Ishikawa (cell line): Measurements from ENCODE around the gene ZNF592.

Experiments
- CEBPB ChIP-seq: IDR thresholded peaks from 2 replicates; pipeline ENCODE4 v1.6.1; 2012
- CREB1 ChIP-seq: IDR thresholded peaks from 2 replicates; pipeline ENCODE4 v1.6.1; 2012; ENCODE audit warnings: low read depth
- EGR1 ChIP-seq: IDR thresholded peaks from 2 replicates; pipeline ENCODE4 v1.6.1; 2012
- EP300 ChIP-seq: IDR thresholded peaks from 2 replicates; pipeline ENCODE4 v1.6.1; 2012; ENCODE audit warnings: borderline replicate concordance
- FOXM1 ChIP-seq: IDR thresholded peaks from 2 replicates; pipeline ENCODE4 v1.6.1; 2012; ENCODE audit warnings: low read depth, borderline replicate concordance
- NFIC ChIP-seq: IDR thresholded peaks from 2 replicates; pipeline ENCODE4 v1.6.1; 2012
- RAD21 ChIP-seq: IDR thresholded peaks from 2 replicates; pipeline ENCODE4 v1.6.1; 2012; ENCODE audit warnings: low read depth
- TAF1 ChIP-seq: IDR thresholded peaks from 2 replicates; pipeline ENCODE4 v1.6.1; 2012; ENCODE audit warnings: low read depth, mild to moderate bottlenecking
- TCF12 ChIP-seq: IDR thresholded peaks from 2 replicates; pipeline ENCODE4 v1.6.1; 2012; ENCODE audit warnings: low read depth
- TEAD4 ChIP-seq: IDR thresholded peaks from 2 replicates; pipeline ENCODE4 v1.6.1; 2012
- YY1 ChIP-seq: IDR thresholded peaks from 2 replicates; pipeline ENCODE4 v1.6.1; 2012; ENCODE audit warnings: low read depth
- ZBTB7A ChIP-seq: IDR thresholded peaks from 2 replicates; pipeline ENCODE4 v1.6.1; 2012; ENCODE audit warnings: low read depth
- TF ChIP-seq, protein P1 (sequence below): IDR thresholded peaks from 2 replicates; pipeline ENCODE4 v1.6.1; 2012; ENCODE audit warnings: low read depth, mild to moderate bottlenecking
- TF ChIP-seq, protein P2 (sequence below): IDR thresholded peaks from 2 replicates; pipeline ENCODE4 v1.6.1; 2012
- TF ChIP-seq, protein P3 (sequence below): IDR thresholded peaks from 2 replicates; pipeline ENCODE4 v1.6.1; 2012

Gene ZNF592

DNA sequence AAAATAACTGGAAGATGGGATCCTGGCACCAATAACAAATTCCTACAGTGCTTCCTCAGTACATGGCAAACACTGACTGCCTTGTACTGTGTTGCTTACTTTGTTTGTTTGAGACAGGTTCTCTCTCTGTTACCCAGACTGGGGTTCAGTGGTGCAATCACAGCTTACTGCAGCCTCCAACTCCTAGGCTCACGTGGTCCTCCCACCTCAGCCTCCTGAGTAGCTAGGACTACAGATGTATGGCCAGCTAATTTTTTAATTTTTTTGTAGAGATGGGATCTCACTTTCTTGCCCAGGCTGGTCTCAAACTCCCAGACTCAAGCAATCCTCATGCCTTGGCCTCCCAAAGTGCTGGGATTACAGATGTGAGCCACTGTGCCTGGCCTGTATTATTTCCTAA, 65.0 kb downstream of the ZNF592 start:
- TF ChIP-seq FOXM1 (no peak), ZBTB7A (no peak), EGR1 (no peak), YY1 (no peak), TAF1 (no peak), RAD21 (no peak), EP300 (no peak), CREB1 (no peak), TCF12 (no peak), CEBPB (no peak)
- TF ChIP-seq, protein P1, sequence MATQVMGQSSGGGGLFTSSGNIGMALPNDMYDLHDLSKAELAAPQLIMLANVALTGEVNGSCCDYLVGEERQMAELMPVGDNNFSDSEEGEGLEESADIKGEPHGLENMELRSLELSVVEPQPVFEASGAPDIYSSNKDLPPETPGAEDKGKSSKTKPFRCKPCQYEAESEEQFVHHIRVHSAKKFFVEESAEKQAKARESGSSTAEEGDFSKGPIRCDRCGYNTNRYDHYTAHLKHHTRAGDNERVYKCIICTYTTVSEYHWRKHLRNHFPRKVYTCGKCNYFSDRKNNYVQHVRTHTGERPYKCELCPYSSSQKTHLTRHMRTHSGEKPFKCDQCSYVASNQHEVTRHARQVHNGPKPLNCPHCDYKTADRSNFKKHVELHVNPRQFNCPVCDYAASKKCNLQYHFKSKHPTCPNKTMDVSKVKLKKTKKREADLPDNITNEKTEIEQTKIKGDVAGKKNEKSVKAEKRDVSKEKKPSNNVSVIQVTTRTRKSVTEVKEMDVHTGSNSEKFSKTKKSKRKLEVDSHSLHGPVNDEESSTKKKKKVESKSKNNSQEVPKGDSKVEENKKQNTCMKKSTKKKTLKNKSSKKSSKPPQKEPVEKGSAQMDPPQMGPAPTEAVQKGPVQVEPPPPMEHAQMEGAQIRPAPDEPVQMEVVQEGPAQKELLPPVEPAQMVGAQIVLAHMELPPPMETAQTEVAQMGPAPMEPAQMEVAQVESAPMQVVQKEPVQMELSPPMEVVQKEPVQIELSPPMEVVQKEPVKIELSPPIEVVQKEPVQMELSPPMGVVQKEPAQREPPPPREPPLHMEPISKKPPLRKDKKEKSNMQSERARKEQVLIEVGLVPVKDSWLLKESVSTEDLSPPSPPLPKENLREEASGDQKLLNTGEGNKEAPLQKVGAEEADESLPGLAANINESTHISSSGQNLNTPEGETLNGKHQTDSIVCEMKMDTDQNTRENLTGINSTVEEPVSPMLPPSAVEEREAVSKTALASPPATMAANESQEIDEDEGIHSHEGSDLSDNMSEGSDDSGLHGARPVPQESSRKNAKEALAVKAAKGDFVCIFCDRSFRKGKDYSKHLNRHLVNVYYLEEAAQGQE: no peak
- TF ChIP-seq, protein P2, sequence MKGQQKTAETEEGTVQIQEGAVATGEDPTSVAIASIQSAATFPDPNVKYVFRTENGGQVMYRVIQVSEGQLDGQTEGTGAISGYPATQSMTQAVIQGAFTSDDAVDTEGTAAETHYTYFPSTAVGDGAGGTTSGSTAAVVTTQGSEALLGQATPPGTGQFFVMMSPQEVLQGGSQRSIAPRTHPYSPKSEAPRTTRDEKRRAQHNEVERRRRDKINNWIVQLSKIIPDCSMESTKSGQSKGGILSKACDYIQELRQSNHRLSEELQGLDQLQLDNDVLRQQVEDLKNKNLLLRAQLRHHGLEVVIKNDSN: no peak

DNA sequence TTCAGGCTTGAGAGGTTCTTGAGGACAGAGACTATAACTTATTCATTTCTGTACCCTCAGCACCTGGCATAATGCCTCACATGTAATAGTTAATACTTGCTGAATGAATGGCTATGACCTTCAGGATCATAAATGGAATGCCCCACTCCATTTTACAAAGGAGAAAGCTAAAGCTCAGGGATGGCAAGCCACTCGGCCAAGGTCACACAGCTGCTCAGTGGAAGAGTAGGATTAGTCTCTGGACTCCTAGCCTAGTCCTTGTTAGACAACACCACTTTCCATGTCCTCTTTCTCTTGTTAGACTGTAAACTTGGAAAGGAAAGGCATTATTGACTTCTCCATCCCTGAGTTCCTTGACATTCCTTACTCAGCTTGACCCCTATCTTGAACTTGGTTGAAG, 65.5 kb downstream of the ZNF592 start:
- TF ChIP-seq CREB1: no peak

DNA sequence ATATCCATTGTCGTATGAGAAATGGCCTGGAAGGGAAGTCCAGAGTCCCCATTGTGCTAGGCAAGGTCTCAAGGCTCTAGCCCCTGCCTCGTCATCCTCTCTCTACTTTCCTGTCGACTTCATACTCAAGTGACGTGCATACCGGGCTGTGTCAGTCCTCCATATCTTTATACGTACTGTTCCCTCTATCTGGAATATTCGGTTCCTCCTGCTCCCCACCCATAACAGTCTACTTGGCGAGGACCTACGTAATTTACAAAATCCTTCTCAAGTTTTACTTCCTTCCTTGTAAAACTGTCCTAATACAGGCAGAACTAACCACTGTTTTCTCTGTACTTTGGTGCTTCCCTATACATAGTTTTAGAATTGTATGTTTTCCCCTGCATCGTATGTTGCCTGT, 66.5 kb downstream of the ZNF592 start:
- TF ChIP-seq EP300: no peak
- TF ChIP-seq, protein P3, sequence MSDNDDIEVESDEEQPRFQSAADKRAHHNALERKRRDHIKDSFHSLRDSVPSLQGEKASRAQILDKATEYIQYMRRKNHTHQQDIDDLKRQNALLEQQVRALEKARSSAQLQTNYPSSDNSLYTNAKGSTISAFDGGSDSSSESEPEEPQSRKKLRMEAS: no peak

DNA sequence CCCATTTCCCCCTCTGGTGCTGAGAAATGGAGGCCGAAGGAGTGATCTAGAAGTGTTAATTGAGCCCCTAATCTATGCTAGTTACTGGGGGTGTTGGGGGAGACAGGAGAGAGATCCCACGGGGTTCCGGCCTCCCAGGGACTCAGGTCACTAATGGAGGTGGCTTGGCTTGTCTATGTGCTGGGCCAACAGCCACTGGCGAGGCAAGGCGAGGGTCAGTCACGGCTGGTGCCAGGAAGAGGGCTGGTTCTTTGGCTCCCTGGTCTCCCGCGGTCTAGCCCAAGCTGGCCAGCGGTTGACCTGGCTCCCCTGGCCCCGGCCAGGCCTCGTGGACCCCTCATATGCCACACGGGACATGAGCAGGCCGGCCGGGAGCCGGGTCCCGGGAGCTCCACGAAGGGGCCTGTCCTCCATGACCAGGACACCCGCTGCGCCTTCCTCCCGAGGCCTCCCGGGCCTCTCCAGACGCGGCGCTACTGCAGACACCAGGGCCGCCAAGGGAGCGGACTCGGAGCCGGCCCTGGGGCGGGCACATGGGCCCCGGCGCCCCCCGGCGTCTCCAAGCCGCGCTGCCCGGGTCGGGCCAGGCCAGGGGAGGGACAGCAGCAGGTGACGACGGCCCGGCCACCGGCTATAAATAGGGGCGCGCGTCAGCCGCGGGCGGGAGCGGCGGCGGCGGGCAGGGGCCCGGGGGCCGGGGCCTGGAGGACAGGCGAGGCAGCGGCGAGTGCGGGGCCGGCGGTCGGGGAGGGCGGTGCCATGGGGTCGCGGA, 68.5 kb downstream of the ZNF592 start, which contains the start of gene ALPK3:
Gene ALPK3 (plus strand): TSS at position 663 of the 772 bp plus-strand sequence. CDS start 97 bp downstream, at position 760.
- TF ChIP-seq RAD21 (no peak), FOXM1 (no peak), TCF12 (no peak), NFIC (no peak), YY1 (no peak), EP300 (no peak), TAF1 (no peak)
- TF ChIP-seq, protein P1: no peak
- TF ChIP-seq, protein P2: no peak
- TF ChIP-seq, protein P3: no peak

DNA sequence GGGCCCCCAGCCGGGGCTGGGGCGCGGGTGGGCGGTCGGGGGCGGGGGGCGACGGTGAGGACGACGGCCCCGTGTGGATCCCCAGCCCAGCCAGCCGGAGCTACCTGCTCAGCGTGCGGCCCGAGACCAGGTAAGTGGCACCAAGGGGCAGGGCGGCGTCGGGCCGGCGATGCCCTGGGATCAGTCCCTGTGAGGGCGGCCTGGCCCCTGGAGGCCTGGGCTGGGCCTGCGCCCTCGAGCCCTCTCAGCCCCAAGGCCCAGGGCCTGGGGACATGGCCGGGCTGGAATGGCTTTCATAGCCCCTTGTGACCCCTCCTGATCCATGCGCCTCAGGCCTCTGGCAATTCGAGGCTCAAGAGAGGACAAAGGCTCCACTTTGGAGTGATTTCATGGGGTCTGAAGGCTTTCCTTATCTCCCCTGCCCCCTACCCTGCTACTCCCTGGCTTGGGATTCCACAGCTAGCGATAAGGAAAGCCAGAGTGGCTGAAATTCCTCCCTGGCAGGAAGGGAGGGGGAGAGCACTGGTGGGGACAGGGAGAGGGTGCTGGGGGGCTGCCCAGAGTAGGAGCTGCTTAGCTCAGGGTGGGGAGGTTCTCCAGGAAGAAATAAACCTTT, 69.2 kb downstream of the ZNF592 start:
- TF ChIP-seq EGR1 (no peak), TEAD4 (no peak), TAF1 (no peak), ZBTB7A (no peak), RAD21 (no peak), CEBPB (no peak), TCF12 (no peak), FOXM1 (no peak), YY1 (no peak), EP300 (no peak)
- TF ChIP-seq, protein P3: no peak
- TF ChIP-seq, protein P1: no peak
